HG03342 (cell line): ENCODE results near the gene ODF4.
"Not testable (repeated sequence)": the region's sequence is repeated elsewhere in the genome, so short reads cannot be mapped to it uniquely, and the experiment has no call there.

ENCODE experiments used
- ATAC-seq: cut with Tn5 transposase; IDR thresholded peaks from one replicate; pipeline ENCODE4 v1.9.1; 2021; ENCODE audit warnings: mild to moderate bottlenecking, moderate library complexity; ENCODE audit not compliant: unreplicated experiment

ODF4 gene

GRCh38 chr17:8324923-8325322, 14.7 kb upstream of the ODF4 start:
- no peak for ATAC-seq

GRCh38 chr17:8326511-8327302, 12.9 kb upstream of the ODF4 start:
- no peak for ATAC-seq

- ATAC-seq: no peak
These were observed 12.4 kb upstream of the ODF4 start for GRCh38 chr17:8327303-8327649.

- no peak for ATAC-seq
These were observed 7.5 kb upstream of the ODF4 start for GRCh38 chr17:8332128-8332527.

- no peak for ATAC-seq
These were observed 7.0 kb upstream of the ODF4 start for GRCh38 chr17:8332688-8333087.

- ATAC-seq: no peak
These were observed 6.4 kb upstream of the ODF4 start for GRCh38 chr17:8333281-8333680.

- no peak for ATAC-seq
These were observed 1.6 kb upstream of the ODF4 start for GRCh38 chr17:8337802-8338752.

GRCh38 chr17:8338753-8339140, 893 bp upstream of the ODF4 start:
- ATAC-seq: no peak

GRCh38 chr17:8341456-8341855, 1.8 kb downstream of the ODF4 start:
- ATAC-seq: no peak

- no peak for ATAC-seq
These were observed 5.5 kb downstream of the ODF4 start for GRCh38 chr17:8345052-8345690.

- ATAC-seq: no peak
These were observed 6.5 kb downstream of the ODF4 start for GRCh38 chr17:8345951-8346665.

- not testable (repeated sequence) for ATAC-seq
These were observed 7.4 kb downstream of the ODF4 start for GRCh38 chr17:8347001-8347400.

GRCh38 chr17:8350339-8350738, 10.7 kb downstream of the ODF4 start:
- no peak for ATAC-seq

GRCh38 chr17:8353736-8354135, 14.1 kb downstream of the ODF4 start:
- no peak for ATAC-seq

- ATAC-seq: no peak
These were observed 14.6 kb downstream of the ODF4 start for GRCh38 chr17:8354236-8354635.

GRCh38 chr17:8357910-8358309, 18.3 kb downstream of the ODF4 start:
- no peak for ATAC-seq

- no peak for ATAC-seq
These were observed 20.1 kb downstream of the ODF4 start for GRCh38 chr17:8359769-8360168.

- no peak for ATAC-seq
These were observed 20.6 kb downstream of the ODF4 start for GRCh38 chr17:8360260-8360659.

- no peak for ATAC-seq
These were observed 21.1 kb downstream of the ODF4 start for GRCh38 chr17:8360751-8361150.

- no peak for ATAC-seq
These were observed 23.2 kb downstream of the ODF4 start for GRCh38 chr17:8362651-8363332.
